Measurements from ENCODE around the gene CBR1.
"Not testable (repeated sequence)": the region's sequence is repeated elsewhere in the genome, so short reads cannot be mapped to it uniquely, and the experiment has no call there.

CBR1 gene

DNA sequence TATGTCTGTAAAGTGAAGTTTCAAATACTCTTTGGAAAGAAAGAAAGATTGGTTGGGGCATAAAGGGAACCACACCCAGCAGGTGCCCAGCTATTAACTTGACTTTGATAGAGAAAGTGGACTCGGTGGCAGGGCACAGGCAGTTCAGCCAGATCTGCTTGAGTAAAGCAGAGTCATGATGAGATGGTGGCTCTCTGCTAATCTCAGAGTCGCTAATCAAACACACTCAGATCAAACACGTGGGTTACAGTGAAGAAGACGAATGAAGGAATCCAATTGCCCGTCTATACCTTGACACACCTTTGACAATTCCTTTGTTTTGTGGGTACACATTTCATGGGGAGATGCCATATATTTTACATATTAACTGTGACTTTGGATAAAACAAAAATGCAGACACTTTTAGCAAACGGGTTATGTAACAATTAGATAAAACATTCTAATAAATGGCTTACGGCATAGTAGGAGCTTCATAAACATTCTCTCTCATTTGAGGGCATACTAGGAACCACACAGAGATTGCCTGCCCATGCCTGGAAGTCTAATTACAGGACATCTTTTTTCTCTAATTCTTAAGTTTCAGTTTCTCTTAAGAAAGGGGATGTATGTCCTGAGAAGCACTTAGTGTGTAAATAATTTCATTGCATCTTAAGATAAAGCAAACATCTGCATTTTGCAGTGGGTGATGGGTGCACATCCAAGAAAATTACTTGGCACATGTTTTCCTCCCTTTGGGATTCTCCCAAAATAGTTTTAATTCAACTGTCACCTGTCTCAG is 7.2 kb downstream of the CBR1 start:
- no peak for DNase-seq
- in situ Hi-C loops (cut with MboI; ENCODE audit: low pct_unique_long_range_greater_than_20kb, low sequenced_read_pairs): no loop called here

DNA sequence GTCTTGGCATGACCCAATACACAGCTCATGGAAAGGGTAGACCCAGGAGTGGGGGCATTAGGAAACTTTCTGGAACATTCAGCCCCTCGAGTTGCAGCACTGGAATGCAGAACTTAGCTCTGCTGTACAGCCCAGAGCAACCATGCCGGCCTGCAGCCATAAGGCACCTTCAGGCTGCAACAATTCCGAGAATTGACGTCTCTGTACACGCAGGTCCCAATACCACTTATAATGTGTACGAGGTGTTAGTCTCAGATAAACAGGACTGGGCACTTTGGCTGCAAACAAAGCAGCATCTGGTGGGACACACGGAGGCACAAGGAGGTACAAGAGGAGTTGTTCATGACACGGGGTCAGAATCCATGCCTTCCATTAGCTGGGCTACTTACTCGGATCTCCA is 7.9 kb downstream of the CBR1 start:
- in situ Hi-C loops (cut with MboI; ENCODE audit: low pct_unique_long_range_greater_than_20kb, low sequenced_read_pairs): no loop called here
- no peak for DNase-seq

DNA sequence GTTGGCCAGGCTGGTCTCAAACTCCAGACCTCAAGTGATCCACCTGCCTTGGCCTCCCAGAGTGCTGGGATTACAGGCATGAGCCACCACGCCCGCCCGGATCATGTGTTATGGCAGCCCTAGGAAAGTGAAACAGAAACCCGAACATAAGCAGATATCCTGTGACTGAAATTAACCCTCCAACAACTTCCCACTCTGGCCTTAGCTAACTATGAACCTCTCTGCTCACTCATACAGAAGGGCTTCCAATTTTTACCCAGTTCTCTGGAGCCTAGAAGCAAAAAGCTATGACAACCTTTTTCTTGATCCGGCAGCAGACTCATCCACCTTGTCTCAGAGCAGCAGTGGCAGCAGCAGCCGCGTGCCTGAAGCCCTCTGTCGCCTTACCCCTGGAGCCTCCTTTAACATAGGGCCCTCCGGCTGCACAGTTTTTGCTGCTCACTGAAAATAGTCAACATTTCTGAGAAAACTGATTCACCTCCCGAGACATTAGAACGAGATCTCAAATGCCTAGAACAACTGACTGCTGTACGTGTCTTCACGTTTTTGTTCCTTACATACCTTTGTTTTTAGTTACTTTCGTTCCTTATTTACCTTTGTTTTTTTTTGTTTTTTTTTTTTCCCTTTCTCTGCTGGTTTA is 9.3 kb downstream of the CBR1 start:
- DNase-seq: peak; percentile 76

DNA sequence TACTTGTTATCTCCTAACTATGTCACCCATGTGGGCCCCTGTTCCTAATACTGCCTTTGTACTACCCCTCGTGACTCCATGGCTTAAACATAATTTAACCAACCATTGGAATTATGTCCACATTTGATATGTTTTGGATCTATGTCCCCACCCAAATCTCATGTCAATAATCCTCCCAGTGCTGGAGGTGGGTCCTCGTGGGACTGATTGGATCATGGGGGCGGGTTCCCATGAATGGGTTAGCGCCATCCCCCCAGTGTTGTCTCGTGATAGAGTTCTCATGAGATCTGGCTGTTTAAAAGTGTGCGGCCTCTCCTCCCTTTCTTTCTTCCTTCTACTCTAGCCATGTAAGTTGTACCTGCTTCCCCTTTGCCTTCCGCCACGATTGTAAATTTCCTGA is 9.8 kb downstream of the CBR1 start:
- in situ Hi-C loops (cut with MboI; ENCODE audit: low pct_unique_long_range_greater_than_20kb, low sequenced_read_pairs): no loop called here
- peak; percentile 40 for DNase-seq

More for the DNA sequence above, 9.3 kb downstream of the CBR1 start:
- in situ Hi-C loops (cut with MboI; ENCODE audit: low pct_unique_long_range_greater_than_20kb, low sequenced_read_pairs): no loop called here

DNA sequence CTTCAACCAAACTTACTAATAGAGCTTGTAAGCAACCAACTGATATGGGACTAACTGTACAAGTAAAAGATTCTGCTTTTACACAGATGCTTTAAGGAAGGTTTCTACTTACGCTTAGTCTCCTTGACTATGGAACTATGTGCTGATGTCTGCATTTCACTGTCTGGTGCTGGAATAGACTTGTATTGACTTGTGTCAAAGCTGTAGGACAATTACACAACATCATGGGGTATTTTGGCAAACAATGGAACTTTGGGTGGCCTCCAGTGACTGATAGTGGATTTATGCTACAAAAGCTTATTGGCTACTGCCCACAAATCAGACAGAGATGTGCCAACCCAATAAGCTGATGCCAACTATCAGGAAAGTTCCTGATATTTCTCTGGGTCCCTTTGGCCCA is 10.6 kb downstream of the CBR1 start:
- in situ Hi-C loops (cut with MboI; ENCODE audit: low pct_unique_long_range_greater_than_20kb, low sequenced_read_pairs): no loop called here
- DNase-seq: no peak

DNA sequence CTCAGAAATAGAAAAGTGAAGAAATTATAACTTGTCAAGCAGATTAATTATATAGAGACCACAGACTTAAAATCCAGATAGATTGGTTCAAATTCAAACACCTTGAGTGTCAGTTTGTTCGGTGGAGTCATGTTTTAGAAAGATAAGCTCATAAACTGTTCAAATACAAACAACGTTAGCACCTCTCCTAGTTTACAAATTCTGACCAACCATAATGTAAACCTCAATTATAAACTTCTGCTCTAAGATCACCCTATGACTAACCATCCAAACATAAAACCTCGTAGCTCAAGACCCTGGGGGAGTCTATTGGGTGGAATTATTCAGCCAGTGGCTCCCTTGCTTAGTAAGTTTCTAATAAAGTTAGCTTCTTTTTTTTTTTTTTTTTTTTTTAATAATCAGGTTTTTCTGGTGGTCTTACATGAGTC is 12.4 kb downstream of the CBR1 start:
- in situ Hi-C loops (cut with MboI; ENCODE audit: low pct_unique_long_range_greater_than_20kb, low sequenced_read_pairs): no loop called here
- DNase-seq: no peak

DNA sequence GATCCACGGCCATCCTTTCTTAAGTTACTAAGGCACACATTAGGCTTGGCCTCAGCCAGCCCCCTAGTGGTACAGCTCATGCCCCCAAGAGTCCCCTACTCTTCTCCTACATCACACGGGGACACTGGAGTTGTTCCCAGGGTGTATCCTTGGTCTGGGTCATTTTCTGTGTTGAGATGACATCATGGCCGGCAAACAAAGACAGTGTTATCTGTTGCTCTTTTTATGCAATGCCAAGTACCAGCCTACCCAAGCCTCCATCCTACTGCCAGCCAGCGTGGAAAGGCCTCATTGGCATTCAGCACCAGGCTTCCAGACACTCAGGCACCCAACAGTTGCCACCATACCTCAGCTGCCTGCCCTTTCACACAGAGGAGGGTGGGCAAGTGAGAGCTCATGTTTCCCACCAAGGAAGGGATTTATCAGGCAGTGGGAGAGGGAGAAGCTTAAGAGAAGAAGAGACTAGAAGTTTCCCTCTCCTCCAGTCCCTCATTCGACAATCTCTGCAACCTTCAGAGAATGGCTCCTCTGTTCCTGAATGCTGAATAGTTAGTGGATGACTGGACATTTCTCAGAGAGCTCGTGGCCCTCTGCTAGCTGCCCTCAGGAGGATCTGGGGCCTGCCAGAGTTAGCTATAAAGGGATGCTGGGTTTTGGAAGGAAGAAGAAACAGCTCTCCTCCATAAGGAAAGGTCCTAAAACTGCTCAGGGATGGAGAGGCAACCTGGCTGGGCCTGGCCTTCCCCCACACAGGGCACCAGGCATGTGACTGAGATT is 17.7 kb downstream of the CBR1 start:
- no peak for DNase-seq

DNA sequence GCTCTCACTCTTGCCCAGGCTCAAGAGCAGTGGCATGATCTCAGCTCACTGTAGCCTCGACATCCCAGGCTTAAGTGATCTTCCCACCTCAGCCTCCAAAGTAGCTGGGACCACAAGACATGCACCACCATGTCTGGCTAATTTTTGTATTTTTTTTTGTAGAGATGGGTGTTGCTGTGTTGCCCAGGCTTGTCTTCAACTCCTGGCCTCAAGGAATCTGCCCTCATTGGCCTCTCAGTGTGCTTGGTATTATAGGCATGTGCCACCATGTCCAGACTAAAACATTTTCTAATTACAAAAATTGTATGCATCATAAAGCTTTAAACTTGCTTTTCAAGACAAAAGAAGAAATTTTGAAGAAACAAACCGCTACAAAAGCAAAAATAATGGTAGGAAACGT is 20.1 kb downstream of the CBR1 start:
- no peak for DNase-seq
- in situ Hi-C loops (cut with MboI; ENCODE audit: low pct_unique_long_range_greater_than_20kb, low sequenced_read_pairs): no loop called here

More for the DNA sequence above, 17.7 kb downstream of the CBR1 start:
- in situ Hi-C loops (cut with MboI; ENCODE audit: low pct_unique_long_range_greater_than_20kb, low sequenced_read_pairs): no loop called here

DNA sequence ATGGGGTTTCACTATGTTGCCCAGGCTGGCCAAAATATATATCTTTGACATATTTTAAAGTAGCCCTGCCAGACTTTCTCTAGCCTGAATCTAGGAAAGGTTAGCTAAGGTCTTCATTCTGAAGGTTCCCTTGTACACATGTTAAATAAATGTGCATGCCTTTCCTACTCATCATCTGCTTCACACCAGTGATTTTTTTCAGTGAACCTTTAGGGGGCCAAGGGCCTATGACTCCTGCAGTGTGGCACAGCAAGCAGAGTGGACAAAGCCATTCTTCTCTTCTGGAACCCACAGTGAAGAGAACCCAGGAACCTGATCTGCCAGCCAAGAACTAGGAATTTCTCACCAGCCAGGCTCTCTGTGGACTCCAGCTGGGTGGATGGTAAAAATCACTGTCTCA is 22.9 kb downstream of the CBR1 start:
- in situ Hi-C loops (cut with MboI; ENCODE audit: low pct_unique_long_range_greater_than_20kb, low sequenced_read_pairs): no loop called here

DNA sequence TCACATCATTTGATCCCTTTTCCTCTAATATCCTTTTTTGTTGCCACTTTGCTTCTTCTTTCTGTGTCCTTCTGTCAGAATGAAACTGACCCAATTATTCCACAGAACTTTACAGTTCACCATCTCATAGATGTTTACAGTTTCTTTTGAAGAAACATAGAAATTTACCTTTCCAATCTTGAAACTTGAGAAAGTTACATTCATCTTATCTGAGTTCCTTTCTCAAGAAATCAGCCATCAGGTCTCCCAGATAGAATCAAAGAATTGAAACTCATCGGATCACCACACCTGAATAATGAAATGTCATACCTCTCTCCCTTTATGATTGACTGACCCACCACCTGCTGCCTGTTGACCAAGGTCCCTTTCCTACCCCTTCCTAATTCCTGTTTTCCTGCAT is 23.7 kb downstream of the CBR1 start:
- no peak for DNase-seq
- in situ Hi-C loops (cut with MboI; ENCODE audit: low pct_unique_long_range_greater_than_20kb, low sequenced_read_pairs): no loop called here

More for the DNA sequence above, 22.9 kb downstream of the CBR1 start:
- DNase-seq: no peak

DNA sequence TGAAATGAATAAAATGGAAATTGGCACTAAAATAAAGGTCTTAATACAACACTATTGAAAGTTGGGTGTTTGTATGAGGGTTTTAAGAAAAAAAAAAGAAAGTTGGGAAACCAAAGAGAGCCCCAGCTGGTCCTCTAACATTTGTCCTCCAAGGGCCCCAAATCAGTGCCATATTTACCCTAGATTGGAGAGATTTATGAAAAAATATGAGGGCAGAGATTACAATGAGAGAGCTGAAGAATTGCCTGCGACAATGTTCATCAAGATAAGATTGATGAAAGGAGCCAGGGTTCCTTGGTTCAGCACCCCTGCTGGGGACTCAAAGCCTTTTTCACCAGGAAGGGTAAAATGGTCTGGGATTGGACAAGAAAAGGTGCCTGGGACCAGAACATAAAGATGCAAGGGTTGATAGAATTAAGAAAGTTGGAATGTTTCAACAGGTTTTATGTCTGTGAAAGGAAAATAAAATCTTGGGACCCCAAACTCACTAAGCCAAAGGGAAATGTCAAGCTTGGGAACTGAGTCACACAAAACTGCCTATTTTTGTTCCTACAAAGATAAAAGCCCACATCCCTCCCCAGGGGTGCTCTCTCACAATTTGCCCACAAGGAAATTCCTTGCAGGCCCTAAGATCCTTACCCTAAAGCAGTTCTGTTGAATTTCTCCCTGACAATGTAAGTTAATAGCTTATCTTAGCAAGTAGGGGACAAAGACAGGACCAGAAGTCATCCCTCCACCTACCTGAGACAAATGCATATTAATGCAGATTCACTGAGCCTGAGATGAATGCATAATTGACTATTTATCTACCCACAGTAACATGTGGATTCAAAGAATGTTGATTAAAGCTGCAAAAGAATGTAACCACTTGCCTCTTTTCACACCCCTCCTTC is 26.8 kb downstream of the CBR1 start:
- DNase-seq: no peak
- in situ Hi-C loops (cut with MboI; ENCODE audit: low pct_unique_long_range_greater_than_20kb, low sequenced_read_pairs): no loop called here

DNA sequence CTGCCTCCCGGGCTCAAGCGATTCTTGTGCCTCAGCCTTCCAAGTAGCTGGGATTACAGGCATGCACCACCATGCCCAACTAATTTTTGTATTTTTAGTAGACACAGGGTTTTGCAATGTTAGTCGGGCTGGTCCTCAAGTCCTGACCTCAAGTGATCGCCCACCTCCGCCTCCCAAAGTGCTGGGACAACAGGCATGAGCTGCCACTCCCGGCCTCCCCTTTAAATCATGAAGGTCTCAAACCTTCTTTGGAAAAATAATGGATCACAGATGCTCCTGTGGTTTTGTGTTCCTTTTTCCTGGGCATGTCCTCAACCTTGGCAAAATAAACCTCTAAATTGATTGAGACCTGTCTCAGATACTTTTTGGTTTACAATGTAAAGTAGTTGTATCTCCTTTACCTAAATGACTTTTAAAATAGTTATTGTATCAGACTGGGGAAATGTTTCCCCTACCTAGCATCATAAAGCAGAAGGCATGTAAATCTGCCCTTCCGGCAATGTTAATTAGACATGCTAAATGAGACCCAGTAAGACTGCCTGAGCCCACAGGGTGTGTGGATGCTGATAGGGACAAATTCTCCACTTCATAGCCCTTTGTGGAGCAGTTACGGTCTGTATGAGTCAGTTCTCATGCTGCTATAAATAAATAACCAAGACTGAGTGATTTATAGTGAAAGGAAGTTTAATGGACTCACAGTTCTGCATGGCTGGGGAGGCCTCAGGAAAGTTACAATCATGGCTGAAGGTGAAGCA is 27.8 kb downstream of the CBR1 start:
- peak; percentile 56 for DNase-seq

DNA sequence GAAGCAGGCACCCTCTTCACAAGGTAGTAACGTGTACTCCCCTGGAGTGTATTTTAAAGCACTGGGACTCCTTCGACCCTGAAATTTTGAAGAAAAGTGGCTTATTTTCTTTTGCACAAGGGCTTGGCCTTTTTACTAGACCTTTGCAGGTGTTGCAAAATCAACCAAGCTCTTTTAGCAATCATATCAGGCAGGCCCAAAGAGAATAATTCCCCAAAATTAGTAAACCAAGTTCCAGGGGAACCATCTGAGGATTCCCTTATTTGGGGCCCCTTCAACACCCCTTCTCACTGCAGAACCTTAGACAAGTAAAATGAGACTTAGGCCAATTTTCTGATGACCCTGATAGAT is 28.3 kb downstream of the CBR1 start:
- no peak for DNase-seq
- in situ Hi-C loops (cut with MboI; ENCODE audit: low pct_unique_long_range_greater_than_20kb, low sequenced_read_pairs): no loop called here

More for the DNA sequence above, 27.8 kb downstream of the CBR1 start:
- in situ Hi-C loops (cut with MboI; ENCODE audit: low pct_unique_long_range_greater_than_20kb, low sequenced_read_pairs): no loop called here

DNA sequence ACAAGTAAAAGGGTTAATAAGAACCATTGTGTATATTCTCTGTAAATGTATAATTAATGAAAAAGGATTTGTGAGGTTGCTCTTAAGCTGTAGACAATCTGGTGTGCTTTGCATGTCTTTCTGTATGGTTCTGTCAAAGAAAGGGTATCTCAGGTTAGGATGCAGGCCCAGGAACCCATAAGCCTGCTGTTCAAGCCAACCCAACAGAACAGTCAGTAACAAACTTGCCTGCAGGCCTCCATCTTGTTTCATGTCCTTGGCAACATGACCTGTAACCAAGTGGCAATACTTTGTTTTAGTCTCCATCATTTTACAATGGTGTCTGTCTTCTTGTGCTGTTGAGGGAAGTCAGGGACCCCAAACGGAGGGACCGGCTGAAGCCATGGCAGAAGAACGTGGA is 29.2 kb downstream of the CBR1 start:
- no peak for DNase-seq
- in situ Hi-C loops (cut with MboI; ENCODE audit: low pct_unique_long_range_greater_than_20kb, low sequenced_read_pairs): no loop called here

DNA sequence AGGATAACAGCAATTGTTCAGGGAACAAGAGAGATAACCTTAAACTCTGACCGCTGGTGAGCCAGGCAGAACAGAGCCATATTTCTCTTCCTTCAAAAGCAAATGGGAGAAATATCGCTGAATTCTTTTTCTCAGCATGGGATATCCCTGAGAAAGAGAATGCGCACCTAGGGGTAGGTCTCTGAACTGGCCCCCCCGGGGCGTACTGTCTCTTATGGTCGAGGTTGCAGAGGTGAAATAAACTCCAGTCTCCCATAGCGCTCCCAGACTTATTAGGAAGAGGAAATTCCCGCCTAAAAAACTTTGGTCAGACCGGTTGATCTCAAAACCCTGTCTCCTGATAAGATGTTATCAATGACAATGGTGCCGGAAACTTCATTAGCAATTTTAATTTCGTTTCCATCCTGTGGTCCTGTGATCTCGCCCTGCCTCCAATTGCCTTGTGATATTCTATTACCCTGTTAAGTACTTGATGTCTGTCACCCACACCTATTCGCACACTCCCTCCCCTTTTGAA is 29.9 kb downstream of the CBR1 start:
- DNase-seq; in situ Hi-C loops (cut with MboI; ENCODE audit: low pct_unique_long_range_greater_than_20kb, low sequenced_read_pairs): not testable (repeated sequence)

DNA sequence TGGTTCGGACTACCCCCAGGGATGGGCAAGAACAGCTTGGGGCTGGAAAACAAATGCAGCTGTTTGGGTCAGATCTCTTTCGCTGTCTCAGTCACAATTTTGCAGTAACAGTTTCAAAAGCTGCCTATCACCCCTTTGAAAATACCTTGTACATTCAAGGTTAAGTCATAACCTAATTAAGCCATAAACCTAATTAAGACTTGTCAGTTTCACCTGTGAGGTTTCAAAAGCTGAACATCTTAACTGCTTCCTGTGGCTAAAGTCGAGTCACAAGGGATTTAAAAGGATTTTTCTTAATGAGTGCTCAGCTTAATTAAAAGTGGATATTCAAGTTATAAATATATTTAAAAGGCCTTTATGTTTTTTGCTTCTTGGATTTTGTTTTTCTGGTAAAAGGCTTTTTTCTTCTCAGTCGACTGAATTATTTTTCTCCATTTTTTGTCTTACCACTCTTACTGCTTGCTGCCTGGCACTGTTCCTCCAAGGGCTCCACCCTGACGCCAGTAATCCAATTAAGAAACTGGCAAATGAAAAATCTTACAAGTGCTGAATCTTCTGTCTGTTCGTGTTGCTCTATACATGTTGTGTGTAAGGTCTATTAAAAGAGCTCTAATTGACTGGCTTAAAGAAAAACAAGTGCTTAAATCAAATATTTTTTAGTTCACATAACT is 31.3 kb downstream of the CBR1 start:
- no peak for DNase-seq
- in situ Hi-C loops (cut with MboI; ENCODE audit: low pct_unique_long_range_greater_than_20kb, low sequenced_read_pairs): no loop called here

DNA sequence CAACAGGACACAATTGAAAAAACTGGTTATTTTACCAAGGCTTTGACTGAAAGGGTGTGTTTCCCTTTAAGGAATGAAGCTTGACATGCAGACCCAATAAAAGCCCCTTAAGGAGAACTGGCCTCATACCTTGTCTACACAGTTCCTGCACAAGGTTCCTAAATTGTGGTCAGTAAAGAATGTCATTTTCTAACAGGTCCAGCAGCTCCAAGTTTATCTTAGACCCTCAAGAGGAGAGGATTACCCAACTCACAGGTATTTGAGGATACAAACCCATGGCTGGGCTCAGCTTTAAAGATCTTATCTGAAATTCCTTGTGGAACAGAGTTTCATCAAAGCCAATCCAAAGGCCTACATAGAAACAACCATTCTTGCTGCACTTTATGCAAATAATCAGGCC is 33.6 kb downstream of the CBR1 start:
- no peak for DNase-seq
- in situ Hi-C loops (cut with MboI; ENCODE audit: low pct_unique_long_range_greater_than_20kb, low sequenced_read_pairs): no loop called here
